ENCODE measurements around the gene SLC16A4. TPM values are rescaled to one million over a fixed set of nuclear protein-coding genes. Genes with fewer than 3 reads are reported as not detected.

The SLC16A4 gene
- total and polyA plus RNA-seq, 2 of the 8 experiments (the other 6 are each of a cell fraction or from before 2014, with no cell fraction given), result 0.30 to 0.43 TPM

- 26% methylated on average over 3 of the region's 3 CpGs; no CpG with 5 or more reads in 1 of the 2 experiments for WGBS, 2 experiments (ENCODE audit: extremely low coverage in 1 of 2, insufficient coverage in 1 of 2, insufficient read length in 1 of 2, insufficient replicate concordance in 2 of 2, low coverage in 1 of 2, low lambda C conversion rate in 2 of 2, missing lambda C conversion rate in 1 of 2)
- H3K9ac ChIP-seq (replicated peaks in 1 of 4; ENCODE audit: extremely low read depth in 1 of 4, low read depth in 3 of 4, low read length in 3 of 4), result no peak overlapping the region
- no peaks in the 10 kb centered on the region for H3K79me1 ChIP-seq (ENCODE audit: low read depth, low read length)
- H3K9me3 ChIP-seq (ENCODE audit: insufficient read depth in 2 of 2, low read depth in 1 of 2, low read length in 1 of 2), result no peaks in the 10 kb centered on the region
- no peaks in the 10 kb centered on the region for H3K79me2 ChIP-seq (ENCODE audit: control insufficient read depth in 1 of 2, insufficient read depth in 2 of 2, low read length in 2 of 2)
- H3K4me1 ChIP-seq (replicated peaks in 1 of 4; ENCODE audit: control insufficient read depth in 3 of 4, insufficient read depth in 4 of 4, low read length in 3 of 4), result peaks cover 3 to 9% (median 7%) of the 10 kb centered on the region in 4 experiments; a peak in 6 of 7 replicates
- H3K36me3 ChIP-seq (ENCODE audit: control insufficient read depth in 2 of 4, insufficient read depth in 4 of 4, low read length in 3 of 4), result no peaks in the 10 kb centered on the region
- no peaks in the 10 kb centered on the region for H3K23me2 ChIP-seq (ENCODE audit: low read depth, low read length)
- H2BK12ac ChIP-seq (ENCODE audit: low read depth, low read length), result 0 out of 2 replicates have a peak overlapping the region, but pooled peaks have one; percentile 7
- H2BK20ac ChIP-seq (ENCODE audit: low read length), result no peak overlapping the region
- H2BK15ac ChIP-seq (ENCODE audit: low read length), result no peak overlapping the region
- H2AK5ac ChIP-seq (ENCODE audit: low read depth, low read length), result no peak overlapping the region
- H3K18ac ChIP-seq (ENCODE audit: extremely low read depth, low read length), result no peak overlapping the region
- no peak overlapping the region for H3K4me3 ChIP-seq (ENCODE audit: extremely low read depth in 1 of 4, insufficient read depth in 2 of 4, low read depth in 3 of 4, low read length in 4 of 4)
- no peak overlapping the region for H3K23ac ChIP-seq (ENCODE audit: insufficient read length)
- H3K4me2 ChIP-seq (ENCODE audit: insufficient read depth in 1 of 2, low read depth in 2 of 2, low read length in 2 of 2), result peak overlapping the region; percentile 4 to 44; a peak in 2 of 4 replicates
- H4K8ac ChIP-seq (ENCODE audit: extremely low read depth, insufficient read depth, low read length), result no peak overlapping the region
- CTCF ChIA-PET (ENCODE audit: partially characterized antibody), result interaction anchor here (0.8 to 35.1 kb wide), 7 partner anchors 10 to 239 kb away, joined by 3 to 828 read pairs (median 3); partner anchors contain the start of genes LAMTOR5 and PROK1
- no peak overlapping the region for H2BK5ac ChIP-seq (ENCODE audit: low read depth, low read length)
- H4K91ac ChIP-seq (replicated peaks; ENCODE audit: insufficient read length, low read length), result no peak overlapping the region
- H4K5ac ChIP-seq (ENCODE audit: insufficient read length, low read depth, low read length), result no peak overlapping the region
- no peaks in the 10 kb centered on the region for H4K20me1 ChIP-seq (replicated peaks in 1 of 2; ENCODE audit: control insufficient read depth in 1 of 2, insufficient read depth in 2 of 2, low read length in 2 of 2)
- no peak overlapping the region for H3K4ac ChIP-seq (replicated peaks; ENCODE audit: insufficient read length, low read depth, low read length)
- no peak overlapping the region for H3K27ac ChIP-seq (ENCODE audit: low read depth, low read length)
- H2AFZ ChIP-seq (ENCODE audit: low read length), result 0 out of 2 replicates have a peak overlapping the region, but pooled peaks have one; percentile 48
- H2BK120ac ChIP-seq (replicated peaks; ENCODE audit: low read depth, low read length), result no peak overlapping the region
- DNase-seq (ENCODE audit: low read depth in 1 of 2, low spot score in 2 of 2), result peak; percentile 38 to 66
- peak; percentile 57 for FAIRE-seq
- POLR2A ChIA-PET (ENCODE audit: partially characterized antibody), result interaction anchor here (0.8 to 1.6 kb wide), 5 partner anchors 9 to 94 kb away, joined by 3 to 4 read pairs (median 3); no protein-coding TSS in a partner anchor
- no peaks in the 10 kb centered on the region for H3K27me3 ChIP-seq (replicated peaks in 1 of 4; ENCODE audit: control insufficient read depth in 3 of 4, extremely low read depth in 1 of 4, insufficient read depth in 3 of 4, low read length in 3 of 4)
- no peak overlapping the region for H3K14ac ChIP-seq (ENCODE audit: insufficient read length)
- no peak overlapping the region for H3K56ac ChIP-seq (replicated peaks; ENCODE audit: insufficient read length, low read depth, low read length)
- TF ChIP-seq CBX8 (IDR thresholded peaks at IDR 0.05; ENCODE audit: borderline replicate concordance, low read depth, low read length) (no peak), POLR2A (IDR thresholded peaks at IDR 0.05; ENCODE audit: control extremely low read depth in 1 of 2, low read depth in 2 of 2, low read length in 2 of 2) (no peak), RNF2 (IDR thresholded peaks at IDR 0.05; ENCODE audit: borderline replicate concordance, low read depth, low read length, missing control alignments, poor library complexity, severe bottlenecking) (no peak), CHD1 (IDR thresholded peaks at IDR 0.05; ENCODE audit: low read depth, low read length) (no peak), SIRT6 (IDR thresholded peaks at IDR 0.05; ENCODE audit: low read length) (no peak), SUZ12 (IDR thresholded peaks at IDR 0.05; ENCODE audit: low read length) (no peak), SIX5 (IDR thresholded peaks at IDR 0.05; ENCODE audit: low read depth, low read length) (no peak), CEBPB (IDR thresholded peaks at IDR 0.05; ENCODE audit: low read depth, low read length) (peak; percentile 97), ATF2 (IDR thresholded peaks at IDR 0.05; ENCODE audit: low read length) (no peak), RAD21 (IDR thresholded peaks at IDR 0.05 in 1 of 2, conservative IDR thresholded peaks at IDR 0.05 in 1 of 2; ENCODE audit: low read depth in 2 of 2, low read length in 2 of 2) (peak in 1 of 2 experiments; percentile 25; a peak in 1 of 4 replicates), KDM1A (IDR thresholded peaks at IDR 0.05; ENCODE audit: borderline replicate concordance, low read length) (no peak), BACH1 (IDR thresholded peaks at IDR 0.05; ENCODE audit: low read length) (peak; percentile 61)
These were observed 43.0 kb upstream of the SLC16A4 start for GRCh38 chr1:110433803-110434202.

All from H1 (cell line).